ENCODE data around the gene MCRS1.

MCRS1 gene

GRCh38 chr12:49555631-49556390 lies 12.1 kb downstream of the MCRS1 start:
- no peak for DNase-seq (ENCODE audit: low read depth in 2 of 2)

GRCh38 chr12:49554266-49554665 lies 13.7 kb downstream of the MCRS1 start:
- DNase-seq (ENCODE audit: low read depth in 2 of 2): no peak

GRCh38 chr12:49553512-49554088 lies 14.3 kb downstream of the MCRS1 start:
- no peak for DNase-seq (ENCODE audit: low read depth in 2 of 2)

GRCh38 chr12:49552899-49553298 lies 15.0 kb downstream of the MCRS1 start:
- DNase-seq (ENCODE audit: low read depth in 2 of 2): no peak

- no peak for DNase-seq (ENCODE audit: low read depth in 2 of 2)
Observed at GRCh38 chr12:49552425-49552824, 15.5 kb downstream of the MCRS1 start.

GRCh38 chr12:49552014-49552413 lies 15.9 kb downstream of the MCRS1 start:
- no peak for DNase-seq (ENCODE audit: low read depth in 2 of 2)

GRCh38 chr12:49550693-49551252 lies 17.2 kb downstream of the MCRS1 start:
- no peak for DNase-seq (ENCODE audit: low read depth in 2 of 2)

GRCh38 chr12:49549735-49550692 lies 17.9 kb downstream of the MCRS1 start:
- no peak for DNase-seq (ENCODE audit: low read depth in 2 of 2)

GRCh38 chr12:49548822-49549648 lies 18.9 kb downstream of the MCRS1 start:
- DNase-seq (ENCODE audit: low read depth in 2 of 2): no peak

GRCh38 chr12:49548481-49548821 lies 19.5 kb downstream of the MCRS1 start:
- DNase-seq (ENCODE audit: low read depth in 2 of 2): no peak

GRCh38 chr12:49547090-49547690 lies 20.8 kb downstream of the MCRS1 start:
- no peak for DNase-seq (ENCODE audit: low read depth in 2 of 2)

GRCh38 chr12:49546481-49546880 lies 21.5 kb downstream of the MCRS1 start:
- no peak for DNase-seq (ENCODE audit: low read depth in 2 of 2)

- DNase-seq (ENCODE audit: low read depth in 2 of 2): no peak
Observed at GRCh38 chr12:49545815-49546214, 22.1 kb downstream of the MCRS1 start.

GRCh38 chr12:49543914-49544815 lies 23.8 kb downstream of the MCRS1 start:
- no peak for DNase-seq (ENCODE audit: low read depth in 2 of 2)

- DNase-seq (ENCODE audit: low read depth in 2 of 2): no peak
Observed at GRCh38 chr12:49543221-49543913, 24.6 kb downstream of the MCRS1 start.

- no peak for DNase-seq (ENCODE audit: low read depth in 2 of 2)
Observed at GRCh38 chr12:49542592-49543160, 25.3 kb downstream of the MCRS1 start.

- DNase-seq (ENCODE audit: low read depth in 2 of 2): no peak
Observed at GRCh38 chr12:49541911-49542505, 25.9 kb downstream of the MCRS1 start.

- DNase-seq (ENCODE audit: low read depth in 2 of 2): no peak
Observed at GRCh38 chr12:49541140-49541861, 26.6 kb downstream of the MCRS1 start.
